Aorta (tissue), 5 donors: ENCODE data around the gene GLB1L2. TPM values are rescaled to one million over a fixed set of nuclear protein-coding genes. Genes with fewer than 3 reads are reported as not detected.
"Not testable (repeated sequence)": the region's sequence is repeated elsewhere in the genome, so short reads cannot be mapped to it uniquely, and the experiment has no call there.

ENCODE experiments used
- ATAC-seq: fragments of 200-7000 bp; cut with Tn5 transposase; one replicate; pipeline ENCODE4 v1.9.1; 2022; ENCODE audit warnings: moderate library complexity; ENCODE audit not compliant: low FRiP score
- DNase-seq, 2 donors: peaks; one replicate each; pipeline ENCODE4 v3.0.0-alpha.2; 2020
- H3K27ac ChIP-seq, 2 donors: one replicate each; pipeline ENCODE4 v1.5.1; 2013; ENCODE audit warnings: low read length in 2 of 2, mild to moderate bottlenecking in 2 of 2, moderate library complexity in 2 of 2, control low read depth in 1 of 2, inconsistent platforms in 1 of 2, low read depth in 1 of 2
- H3K27me3 ChIP-seq, 2 donors: one replicate each; pipeline ENCODE4 v1.6.1; 2013; ENCODE audit warnings: control low read depth in 1 of 2, low read length in 1 of 2, mild to moderate bottlenecking in 1 of 2, moderate library complexity in 1 of 2; ENCODE audit not compliant: insufficient read depth in 2 of 2, control insufficient read depth in 1 of 2
- H3K36me3 ChIP-seq, 2 donors: one replicate each; pipeline ENCODE4 v1.6.1; 2013; ENCODE audit warnings: control low read depth in 1 of 2, low read length in 1 of 2, mild to moderate bottlenecking in 1 of 2; ENCODE audit not compliant: insufficient read depth in 2 of 2, control insufficient read depth in 1 of 2
- H3K4me1 ChIP-seq, 2 donors: one replicate each; pipeline ENCODE4 v1.6.1; 2013; ENCODE audit warnings: low read length in 2 of 2, control low read depth in 1 of 2, mild to moderate bottlenecking in 1 of 2, moderate library complexity in 1 of 2; ENCODE audit not compliant: insufficient read depth in 2 of 2, control insufficient read depth in 1 of 2
- H3K4me3 ChIP-seq, 2 donors: one replicate each; pipeline ENCODE4 v1.5.1; 2013; ENCODE audit warnings: low read length in 2 of 2, control low read depth in 1 of 2, mild to moderate bottlenecking in 1 of 2
- H3K9me3 ChIP-seq: one replicate; pipeline ENCODE4 v1.6.1; 2013; ENCODE audit warnings: mild to moderate bottlenecking, low read length; ENCODE audit not compliant: control insufficient read depth
- WGBS, 2 donors: extraction: QIAGEN DNeasy Blood & Tissue Kit; methylation state at CpG; one replicate each; pipeline ENCODE4 v1.1.7; 2013; 5-methylcytosine and 5-hydroxymethylcytosine counted together
- intact Hi-C, 2 donors: fragments of 100-400 bp; cut with DNase I; formaldehyde crosslinking; loops; one replicate each; pipeline versions ENCODE4 v1.14.2 to v1.15.0; 2022
- long read RNA-seq, 2 donors: library from polyadenylated mRNA; unstranded; transcript quantifications; one replicate each; pipeline ENCODE4 v2.0.0, GENCODE V29; 2020 to 2021
- polyA plus RNA-seq, 2 donors: library from polyadenylated mRNA; stranded (reverse); fragments of 200-250 nt; gene quantifications; one replicate each; pipeline ENCODE4 v1.2.3, GENCODE V29; 2013
- total RNA-seq, 2 donors: library from RNA; stranded (reverse); fragmentation: NEBNext Ultra II Directional; extraction: Animal tissue kit (Norgen Biotek cat#: 25700); gene quantifications; one replicate each; pipeline ENCODE4 v1.2.1, GENCODE V29; 2021
- donor health status: healthy with polysubstance abuse.
- donor health status: Bipolar disorder and iron deficiency.
- donor health status: DM: no; HTN: no; CAD: no.
- donor health status: DM: no; HTN: no; CAD: no.
- donor health status: DM: yes; HTN: yes; CAD: no.

The GLB1L2 gene, protein sequence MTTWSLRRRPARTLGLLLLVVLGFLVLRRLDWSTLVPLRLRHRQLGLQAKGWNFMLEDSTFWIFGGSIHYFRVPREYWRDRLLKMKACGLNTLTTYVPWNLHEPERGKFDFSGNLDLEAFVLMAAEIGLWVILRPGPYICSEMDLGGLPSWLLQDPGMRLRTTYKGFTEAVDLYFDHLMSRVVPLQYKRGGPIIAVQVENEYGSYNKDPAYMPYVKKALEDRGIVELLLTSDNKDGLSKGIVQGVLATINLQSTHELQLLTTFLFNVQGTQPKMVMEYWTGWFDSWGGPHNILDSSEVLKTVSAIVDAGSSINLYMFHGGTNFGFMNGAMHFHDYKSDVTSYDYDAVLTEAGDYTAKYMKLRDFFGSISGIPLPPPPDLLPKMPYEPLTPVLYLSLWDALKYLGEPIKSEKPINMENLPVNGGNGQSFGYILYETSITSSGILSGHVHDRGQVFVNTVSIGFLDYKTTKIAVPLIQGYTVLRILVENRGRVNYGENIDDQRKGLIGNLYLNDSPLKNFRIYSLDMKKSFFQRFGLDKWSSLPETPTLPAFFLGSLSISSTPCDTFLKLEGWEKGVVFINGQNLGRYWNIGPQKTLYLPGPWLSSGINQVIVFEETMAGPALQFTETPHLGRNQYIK
- total RNA-seq = 1 to 10 TPM in 1 of 2 donors, under 1 TPM in 1; 0.94 to 1.5 TPM
- polyA plus RNA-seq = 1 to 10 TPM in 1 of 2 donors, not detected in 1; 2.2 TPM
- long read RNA-seq, donor 1, partial matches to known transcripts = 2 of 6 reads
- long read RNA-seq, donor 1, other reads (novel, unspliced or antisense) = 3 of 6 reads
- long read RNA-seq, donor 2, partial matches to known transcripts = 1 of 2 reads
- long read RNA-seq, donor 2, other reads (novel, unspliced or antisense) = 1 of 2 reads

DNA sequence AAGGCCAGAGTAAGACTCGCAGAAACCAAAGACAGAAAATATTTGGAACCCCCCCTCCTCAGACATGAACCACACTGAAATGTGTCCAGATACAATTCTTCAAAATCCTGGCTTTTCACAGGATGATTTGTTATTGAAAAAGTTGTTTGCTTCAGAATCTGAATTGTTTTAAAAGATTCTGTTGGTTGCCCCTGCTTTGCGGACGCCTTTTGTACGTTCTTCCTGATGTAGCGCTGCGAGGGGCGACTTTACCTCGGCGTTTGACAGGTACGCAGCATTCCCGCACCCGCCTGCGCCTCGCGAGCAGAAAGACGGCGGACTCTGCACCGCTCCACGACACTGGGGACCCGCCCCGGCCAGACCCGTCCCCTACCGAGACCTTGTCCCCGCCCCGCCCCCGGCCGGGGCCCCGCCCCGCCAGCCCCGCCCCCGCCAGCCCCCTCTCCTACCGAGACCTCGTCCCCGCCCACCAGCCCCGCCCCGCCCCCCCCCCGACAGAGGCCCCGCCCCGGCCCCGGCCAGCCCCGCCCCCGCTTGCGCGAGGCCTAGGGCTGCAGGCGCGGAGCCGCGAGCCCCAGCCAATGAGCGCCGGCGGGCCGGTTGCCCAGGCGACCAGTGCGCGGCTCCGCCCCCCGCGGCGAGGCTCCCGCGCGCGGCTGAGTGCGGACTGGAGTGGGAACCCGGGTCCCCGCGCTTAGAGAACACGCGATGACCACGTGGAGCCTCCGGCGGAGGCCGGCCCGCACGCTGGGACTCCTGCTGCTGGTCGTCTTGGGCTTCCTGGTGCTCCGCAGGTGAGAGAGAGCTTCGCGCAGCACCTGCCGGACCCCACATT lies at the start of gene GLB1L2:
GLB1L2 (plus strand) TSS at position 635 of the 835 bp plus-strand sequence; CDS start at position 709, 74 bp downstream.
- intact Hi-C loops = loop anchor here in 1 of 2 donors (5.0 kb wide), 1 partner anchor 79 kb away; the partner anchor contains the start of genes ACAD8 and THYN1
- DNase-seq (peak; percentile 80 to 90), ATAC-seq (peak; percentile 90)
- no peaks in the 10 kb centered on the region for H3K36me3 ChIP-seq
- H3K9me3 ChIP-seq = no peaks in the 10 kb centered on the region
- 2% methylated on average over 45 to 80 of the region's 80 CpGs for WGBS, 2 donors
- H3K27me3 ChIP-seq = no peaks in the 10 kb centered on the region
- H3K27ac ChIP-seq = no peak within 1 kb of the TSS
- peak within 1 kb of the TSS; percentile 30 to 66 for H3K4me3 ChIP-seq
- no peaks in the 10 kb centered on the region for H3K4me1 ChIP-seq

DNA sequence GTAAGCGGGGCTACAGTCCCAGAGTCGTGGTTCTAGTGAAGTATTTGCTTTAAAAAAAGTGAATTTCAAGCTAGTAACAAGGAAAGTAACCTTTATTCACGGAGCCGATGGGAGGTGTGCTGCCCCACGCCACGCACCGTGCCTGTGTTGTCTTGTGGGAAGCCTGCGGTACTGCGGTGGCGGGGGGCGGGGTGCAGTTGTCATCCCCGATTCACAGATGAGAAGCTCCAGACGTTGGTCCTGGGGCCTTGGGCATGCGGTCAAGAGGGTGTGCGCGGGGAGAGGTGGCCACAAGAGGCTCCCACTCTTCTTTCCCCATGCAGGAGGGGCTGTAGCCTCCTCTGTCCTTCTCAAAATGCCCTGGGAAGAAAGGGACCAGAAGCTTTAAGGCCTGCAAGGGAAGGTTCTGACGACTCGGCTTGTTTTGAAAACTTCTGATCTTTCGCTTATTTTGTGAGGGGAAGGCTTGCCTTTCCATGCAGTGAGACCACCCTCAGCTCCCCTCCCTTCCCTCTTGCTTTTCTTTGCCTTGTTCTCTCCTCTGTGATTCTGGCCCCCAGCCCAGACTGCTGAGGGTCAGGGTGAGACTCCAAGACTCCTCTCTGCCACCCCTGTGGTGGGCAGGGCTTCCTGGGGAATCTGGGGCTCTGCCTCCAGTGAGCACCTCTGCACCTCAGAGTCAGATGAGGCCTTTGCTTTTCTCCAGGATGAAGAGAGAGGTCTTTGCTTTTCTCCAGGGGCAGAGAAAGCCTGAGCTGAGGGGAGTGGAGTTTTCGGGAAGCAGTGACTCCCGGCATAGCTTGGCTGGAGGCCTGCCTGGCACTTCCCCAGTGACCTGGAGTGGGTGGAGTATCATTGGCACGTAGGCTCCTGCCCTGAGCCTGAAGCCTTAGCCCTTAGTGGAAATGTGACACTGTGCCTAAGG lies 49.4 kb upstream of the GLB1L2 start:
- DNase-seq = peak; percentile 67
- no peak for ATAC-seq
- WGBS, 2 donors = 81 to 82% methylated on average over 22 of the region's 22 CpGs
- H3K9me3 ChIP-seq = peaks cover 2% of the 10 kb centered on the region
- no peak overlapping the region for H3K27ac ChIP-seq
- intact Hi-C loops = no loop called here
- H3K4me3 ChIP-seq = no peak overlapping the region
- H3K27me3 ChIP-seq = no peaks in the 10 kb centered on the region
- H3K4me1 ChIP-seq = no peaks in the 10 kb centered on the region
- no peaks in the 10 kb centered on the region for H3K36me3 ChIP-seq

DNA sequence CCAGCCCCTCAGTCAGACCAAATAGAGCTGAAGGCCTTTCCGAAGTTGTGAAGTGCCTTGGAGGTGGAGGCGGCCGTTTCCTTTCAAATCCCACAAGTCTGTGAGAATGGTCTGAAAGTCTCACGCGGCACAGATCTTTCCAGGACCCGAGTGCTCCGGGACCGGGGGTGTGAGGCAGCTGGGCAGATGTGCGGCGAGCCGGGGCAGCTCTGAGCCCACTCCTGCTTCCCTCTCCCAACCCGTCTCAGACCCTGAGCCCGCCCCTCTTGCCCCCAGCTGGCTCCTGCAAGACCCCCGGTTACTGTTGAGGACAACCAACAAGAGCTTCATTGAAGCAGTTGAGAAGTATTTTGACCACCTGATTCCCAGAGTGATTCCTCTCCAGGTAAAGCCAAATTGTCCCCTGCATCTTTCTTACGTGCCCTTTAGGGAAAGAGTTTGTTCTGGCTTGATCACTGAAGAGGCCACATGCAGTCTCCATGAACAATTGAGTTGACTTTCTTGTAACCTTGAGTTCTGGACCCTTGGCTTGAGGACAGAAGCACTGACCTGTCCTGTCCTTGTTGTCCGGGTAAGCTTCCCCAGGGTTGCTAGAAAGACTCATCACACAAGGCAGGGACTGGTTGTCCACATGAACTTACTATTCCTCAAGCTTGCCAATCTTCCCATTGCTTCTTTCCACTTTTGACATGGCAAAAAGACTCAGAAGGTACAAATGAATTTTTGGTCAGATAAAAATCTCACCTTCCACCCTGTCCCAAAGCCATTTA lies 48.1 kb upstream of the GLB1L2 start:
- 79 to 88% methylated on average over 14 to 16 of the region's 16 CpGs for WGBS, 2 donors
- DNase-seq = peak in 1 of 2 donors; percentile 65
- no peak for ATAC-seq
- intact Hi-C loops = no loop called here
- Histone ChIP-seq H3K27ac (no peak overlapping the region), H3K36me3 (no peaks in the 10 kb centered on the region), H3K9me3 (peaks cover 1% of the 10 kb centered on the region), H3K4me1 (no peaks in the 10 kb centered on the region), H3K4me3 (no peak overlapping the region), H3K27me3 (no peaks in the 10 kb centered on the region)

DNA sequence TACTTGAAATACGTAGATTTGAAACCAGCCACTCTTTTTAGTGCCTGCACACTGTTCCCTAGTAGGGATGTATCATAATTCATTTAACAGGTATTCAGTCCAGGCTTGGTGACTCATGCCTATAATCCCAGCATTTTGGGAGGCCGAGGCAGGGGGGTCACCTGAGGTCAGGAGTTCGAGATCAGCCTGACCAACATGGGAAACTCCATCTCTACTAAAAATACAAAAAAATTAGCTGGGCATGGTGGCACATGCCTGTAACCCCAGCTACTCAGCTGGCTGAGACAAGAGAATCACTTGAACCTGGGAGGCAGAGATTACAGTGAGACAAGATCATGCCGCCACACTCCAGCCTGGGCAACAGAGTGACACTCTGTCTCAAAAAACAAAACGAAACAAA lies 47.4 kb upstream of the GLB1L2 start:
- H3K27me3 ChIP-seq, H3K36me3 ChIP-seq, ATAC-seq, DNase-seq, intact Hi-C loops, H3K27ac ChIP-seq, H3K4me1 ChIP-seq, H3K4me3 ChIP-seq, H3K9me3 ChIP-seq: not testable (repeated sequence)
- WGBS, 2 donors = 87 to 89% methylated on average over 5 of the region's 5 CpGs

DNA sequence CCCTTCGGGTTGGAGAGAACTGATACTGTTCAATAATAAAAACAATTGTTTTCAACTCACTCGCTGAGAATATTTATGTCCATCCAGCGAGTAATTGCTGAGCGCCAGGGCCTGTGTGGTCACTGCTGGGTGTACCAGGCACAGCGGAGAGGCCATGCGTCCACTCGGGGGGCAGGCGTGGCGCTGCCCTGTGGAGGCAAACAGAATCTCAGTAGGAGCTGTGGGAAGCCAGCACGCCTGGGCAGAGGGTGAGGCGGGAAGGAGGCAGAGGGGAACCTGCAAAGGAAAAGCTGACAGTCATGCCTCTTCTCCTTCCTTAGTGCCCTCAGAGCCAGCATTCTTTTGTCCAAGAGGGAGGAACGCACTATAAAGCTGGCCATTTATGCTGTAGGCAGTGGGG lies 44.2 kb upstream of the GLB1L2 start:
- 89 to 91% methylated on average over 12 of the region's 12 CpGs for WGBS, 2 donors
- no peak overlapping the region for H3K4me3 ChIP-seq
- peaks cover 1% of the 10 kb centered on the region for H3K9me3 ChIP-seq
- no peaks in the 10 kb centered on the region for H3K27me3 ChIP-seq
- H3K36me3 ChIP-seq = no peaks in the 10 kb centered on the region
- intact Hi-C loops = no loop called here
- H3K4me1 ChIP-seq = no peaks in the 10 kb centered on the region
- no peak overlapping the region for H3K27ac ChIP-seq
- no peak for DNase-seq
- ATAC-seq = no peak

DNA sequence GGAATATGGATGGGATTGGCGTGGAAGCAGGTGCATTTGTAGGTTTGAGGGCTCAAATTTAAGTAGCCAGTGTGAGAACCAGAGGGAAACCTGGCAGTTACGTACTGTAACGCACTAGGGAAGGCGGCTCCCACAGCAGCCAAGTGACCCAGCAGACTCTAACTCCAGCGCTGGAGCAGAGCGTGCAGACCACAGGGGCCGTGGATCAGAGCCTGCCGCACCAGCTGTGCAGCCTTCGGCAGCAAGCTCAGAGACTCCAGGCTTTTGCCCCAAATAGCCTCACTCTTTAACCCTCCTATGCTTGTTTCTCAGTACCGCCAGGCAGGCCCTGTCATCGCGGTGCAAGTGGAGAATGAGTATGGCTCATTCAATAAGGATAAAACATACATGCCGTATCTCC lies 43.3 kb upstream of the GLB1L2 start:
- DNase-seq = no peak
- 91 to 93% methylated on average over 13 of the region's 13 CpGs for WGBS, 2 donors
- ATAC-seq = no peak
- Histone ChIP-seq H3K4me3 (no peak overlapping the region), H3K36me3 (no peaks in the 10 kb centered on the region), H3K9me3 (peaks cover 1% of the 10 kb centered on the region), H3K27ac (no peak overlapping the region), H3K27me3 (no peaks in the 10 kb centered on the region), H3K4me1 (no peaks in the 10 kb centered on the region)
- intact Hi-C loops = no loop called here

DNA sequence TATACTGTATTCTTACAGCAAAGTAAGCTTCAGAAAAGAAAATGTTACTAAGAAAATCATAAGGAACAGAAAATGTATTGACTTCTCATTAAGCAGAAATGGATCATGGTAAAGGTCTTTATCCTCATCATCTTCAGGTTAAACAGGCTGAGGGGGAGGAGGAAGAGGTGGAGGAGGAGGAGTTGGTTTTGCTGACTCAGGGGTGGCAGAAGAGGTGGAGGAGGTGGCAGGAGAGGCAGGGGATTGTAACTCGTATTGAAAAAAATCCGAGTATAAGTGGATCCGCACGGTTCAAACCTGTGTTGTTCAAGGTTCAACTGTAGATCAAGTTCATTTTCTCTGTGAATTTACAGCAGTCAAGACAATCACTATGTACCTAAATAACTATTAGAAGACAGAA lies 42.6 kb upstream of the GLB1L2 start:
- Histone ChIP-seq H3K27ac (no peak overlapping the region), H3K27me3 (no peaks in the 10 kb centered on the region), H3K4me3 (no peak overlapping the region), H3K4me1 (no peaks in the 10 kb centered on the region), H3K9me3 (peaks cover 1% of the 10 kb centered on the region), H3K36me3 (no peaks in the 10 kb centered on the region)
- no peak for DNase-seq
- 82 to 96% methylated on average over 4 of the region's 4 CpGs for WGBS, 2 donors
- no peak for ATAC-seq
- intact Hi-C loops = no loop called here
